HEK293 (cell line): ENCODE data around the gene CELF1.

ENCODE experiments used
- CTCF ChIA-PET: fragments of 350-600 bp; formaldehyde crosslinking; extraction: SDS; loops from one replicate; lab custom pipeline; 2021; ENCODE audit warnings: antibody characterized with exemption; lab: Yijun Ruan, JAX
- POLR2A ChIA-PET: fragments of 300-600 bp; formaldehyde crosslinking; extraction: SDS; loops from one replicate; lab custom pipeline; 2020; ENCODE audit warnings: antibody characterized with exemption, inconsistent platforms; lab: Yijun Ruan, JAX
- H3K27ac ChIP-seq: fragments of 200-500 bp; sonication (Bioruptor generic); 2 replicates; pipeline ENCODE4 v1.5.1; 2014; ENCODE audit warnings: low read depth, low read length, control low read depth, inconsistent platforms; ENCODE audit errors: extremely low read depth
- H3K36me3 ChIP-seq, 2 experiments: fragments of 200-500 bp in 1 of 2; sonication (Bioruptor generic) in 1 of 2; 1 replicate in 1 of 2; 2 replicates in 1 of 2; pipeline ENCODE4 v1.5.1; 2014 to 2017; ENCODE audit warnings: inconsistent platforms in 2 of 2, low read length in 2 of 2; ENCODE audit not compliant: control insufficient read depth in 2 of 2, insufficient read depth in 1 of 2
- H3K4me1 ChIP-seq: fragments of 200-500 bp; sonication (Bioruptor generic); 2 replicates; pipeline ENCODE4 v1.5.1; 2014; ENCODE audit warnings: mild to moderate bottlenecking, low read length, inconsistent platforms; ENCODE audit not compliant: control insufficient read depth, insufficient read depth
- H3K4me3 ChIP-seq: 2 replicates; pipeline ENCODE4 v1.5.1; 2011; ENCODE audit warnings: low read depth, mild to moderate bottlenecking, control low read depth, low read length, moderate library complexity
- H3K9me3 ChIP-seq: fragments of 200-500 bp; sonication (Bioruptor generic); 2 replicates; pipeline ENCODE4 v1.5.1; 2014; ENCODE audit warnings: low read depth, low read length, inconsistent platforms; ENCODE audit not compliant: control insufficient read depth, insufficient read depth
- FEZF1 ChIP-seq: fragments of 450-650 bp; formaldehyde crosslinking; IDR thresholded peaks from 2 replicates; pipeline ENCODE4 v1.5.1; 2016; ENCODE audit warnings: missing biosample characterization, missing genetic modification characterization
- GLIS1 ChIP-seq: fragments of 450-650 bp; formaldehyde crosslinking; IDR thresholded peaks from 2 replicates; pipeline ENCODE4 v1.5.1; 2016; ENCODE audit warnings: missing biosample characterization, missing genetic modification characterization
- GLIS2 ChIP-seq: fragments of 450-650 bp; formaldehyde crosslinking; IDR thresholded peaks from 2 replicates; pipeline ENCODE4 v1.5.1; 2016; ENCODE audit warnings: missing biosample characterization, missing genetic modification characterization
- MZF1 ChIP-seq: fragments of 450-650 bp; formaldehyde crosslinking; IDR thresholded peaks from 2 replicates; pipeline ENCODE4 v1.5.1; 2017; ENCODE audit warnings: missing biosample characterization, missing genetic modification characterization, borderline replicate concordance
- SP7 ChIP-seq: fragments of 450-650 bp; formaldehyde crosslinking; IDR thresholded peaks from 2 replicates; pipeline ENCODE4 v1.5.1; 2016; ENCODE audit warnings: missing biosample characterization, missing genetic modification characterization
- ZBTB48 ChIP-seq: fragments of 450-650 bp; formaldehyde crosslinking; IDR thresholded peaks from 2 replicates; pipeline ENCODE4 v1.5.1; 2016; ENCODE audit warnings: missing biosample characterization, missing genetic modification characterization
- ZBTB8A ChIP-seq: fragments of 450-650 bp; formaldehyde crosslinking; IDR thresholded peaks from 2 replicates; pipeline ENCODE4 v1.5.1; 2016; ENCODE audit warnings: missing biosample characterization, missing genetic modification characterization
- ZEB2 ChIP-seq: fragments of 450-650 bp; formaldehyde crosslinking; IDR thresholded peaks from 2 replicates; pipeline ENCODE4 v1.5.1; 2016; ENCODE audit warnings: missing biosample characterization, missing genetic modification characterization
- ZNF121 ChIP-seq: fragments of 450-650 bp; formaldehyde crosslinking; IDR thresholded peaks from 2 replicates; pipeline ENCODE4 v1.5.1; 2016; ENCODE audit warnings: missing biosample characterization, missing genetic modification characterization
- ZNF169 ChIP-seq: fragments of 450-650 bp; formaldehyde crosslinking; IDR thresholded peaks from 2 replicates; pipeline ENCODE4 v1.5.1; 2016; ENCODE audit warnings: missing biosample characterization, missing genetic modification characterization
- ZNF19 ChIP-seq: fragments of 450-650 bp; formaldehyde crosslinking; IDR thresholded peaks from 2 replicates; pipeline ENCODE4; 2016; ENCODE audit warnings: missing biosample characterization, missing genetic modification characterization, low read depth
- ZNF248 ChIP-seq: fragments of 450-650 bp; formaldehyde crosslinking; IDR thresholded peaks from 2 replicates; pipeline ENCODE4 v1.5.1; 2017; ENCODE audit warnings: missing biosample characterization, missing genetic modification characterization
- ZNF324 ChIP-seq: fragments of 450-650 bp; formaldehyde crosslinking; IDR thresholded peaks from 2 replicates; pipeline ENCODE4 v1.5.1; 2016; ENCODE audit warnings: missing biosample characterization, missing genetic modification characterization
- ZNF510 ChIP-seq: fragments of 450-650 bp; formaldehyde crosslinking; IDR thresholded peaks from 2 replicates; pipeline ENCODE4 v1.5.1; 2018; ENCODE audit warnings: mild to moderate bottlenecking, missing genetic modification characterization, missing biosample characterization; ENCODE audit not compliant: insufficient replicate concordance
- ZNF549 ChIP-seq: fragments of 450-650 bp; IDR thresholded peaks from 2 replicates; pipeline ENCODE4 v1.5.1; 2018; ENCODE audit warnings: missing biosample characterization, missing genetic modification characterization, mild to moderate bottlenecking, inconsistent platforms, moderate library complexity
- ZNF571 ChIP-seq: fragments of 450-650 bp; formaldehyde crosslinking; IDR thresholded peaks from 2 replicates; pipeline ENCODE4 v1.5.0; 2017; ENCODE audit warnings: missing biosample characterization, missing genetic modification characterization
- ZNF600 ChIP-seq: fragments of 450-650 bp; formaldehyde crosslinking; IDR thresholded peaks from 2 replicates; pipeline ENCODE4 v1.5.1; 2016; ENCODE audit warnings: missing biosample characterization, missing genetic modification characterization
- ZNF621 ChIP-seq: fragments of 450-650 bp; formaldehyde crosslinking; IDR thresholded peaks from 2 replicates; pipeline ENCODE4 v1.5.1; 2017; ENCODE audit warnings: missing biosample characterization, missing genetic modification characterization
- ZNF707 ChIP-seq: fragments of 450-650 bp; formaldehyde crosslinking; IDR thresholded peaks from 2 replicates; pipeline ENCODE4 v1.5.1; 2016; ENCODE audit warnings: missing biosample characterization, missing genetic modification characterization
- ZNF843 ChIP-seq: fragments of 450-650 bp; formaldehyde crosslinking; IDR thresholded peaks from 2 replicates; pipeline ENCODE4 v1.5.1; 2016; ENCODE audit warnings: missing biosample characterization, missing genetic modification characterization
- ZXDB ChIP-seq: fragments of 450-650 bp; formaldehyde crosslinking; IDR thresholded peaks from 2 replicates; pipeline ENCODE4 v1.5.1; 2016; ENCODE audit warnings: missing biosample characterization, missing genetic modification characterization
- TF ChIP-seq, protein P1 (sequence below): fragments of 450-650 bp; formaldehyde crosslinking; IDR thresholded peaks from 2 replicates; pipeline ENCODE4 v1.5.1; 2017; ENCODE audit warnings: missing biosample characterization, mild to moderate bottlenecking, missing genetic modification characterization, moderate library complexity
- TF ChIP-seq, protein P2 (sequence below): fragments of 450-650 bp; formaldehyde crosslinking; IDR thresholded peaks from 2 replicates; pipeline ENCODE4 v1.5.1; 2017; ENCODE audit warnings: missing biosample characterization, missing genetic modification characterization
- TF ChIP-seq, protein P3 (sequence below): fragments of 450-650 bp; formaldehyde crosslinking; IDR thresholded peaks from 2 replicates; pipeline ENCODE4 v1.5.1; 2016; ENCODE audit warnings: missing biosample characterization, missing genetic modification characterization
- TF ChIP-seq, protein P4 (sequence below): fragments of 450-650 bp; formaldehyde crosslinking; IDR thresholded peaks from 2 replicates; pipeline ENCODE4 v1.5.1; 2016; ENCODE audit warnings: missing biosample characterization, missing genetic modification characterization
- TF ChIP-seq, protein P5 (sequence below): fragments of 450-650 bp; formaldehyde crosslinking; IDR thresholded peaks from 2 replicates; pipeline ENCODE4 v1.5.1; 2016; ENCODE audit warnings: missing biosample characterization, missing genetic modification characterization
- TF ChIP-seq, protein P6 (sequence below): fragments of 450-650 bp; formaldehyde crosslinking; IDR thresholded peaks from 2 replicates; pipeline ENCODE4 v1.5.1; 2016; ENCODE audit warnings: missing biosample characterization, missing genetic modification characterization

The CELF1 gene

DNA sequence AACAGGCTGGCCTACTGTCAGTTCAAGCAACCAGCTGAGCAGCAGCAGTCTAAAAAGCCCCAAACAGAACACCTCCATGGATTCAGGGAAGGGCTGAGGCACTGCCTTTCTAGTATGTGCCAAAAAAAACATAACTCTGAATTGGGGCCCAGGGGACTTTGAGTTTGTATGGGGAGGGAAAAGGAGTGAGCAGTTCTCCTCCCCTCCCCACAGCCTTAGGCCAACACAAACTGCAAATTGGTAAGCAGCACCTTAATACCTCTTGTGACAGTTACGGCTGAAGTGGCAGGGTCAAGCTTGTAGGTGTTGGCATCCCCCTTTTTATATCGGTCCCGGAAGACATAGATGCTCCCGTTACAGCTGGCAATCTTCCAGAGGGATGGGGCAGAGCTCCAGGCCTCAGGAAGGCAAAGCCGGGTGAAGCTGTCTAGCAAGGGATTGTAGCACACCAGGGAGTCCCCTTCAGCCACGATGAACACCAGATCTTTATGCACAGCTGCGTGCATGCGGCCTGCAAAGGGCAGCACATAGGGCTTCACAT is 19.9 kb upstream of the CELF1 start (continued):
- TF ChIP-seq, protein P1, sequence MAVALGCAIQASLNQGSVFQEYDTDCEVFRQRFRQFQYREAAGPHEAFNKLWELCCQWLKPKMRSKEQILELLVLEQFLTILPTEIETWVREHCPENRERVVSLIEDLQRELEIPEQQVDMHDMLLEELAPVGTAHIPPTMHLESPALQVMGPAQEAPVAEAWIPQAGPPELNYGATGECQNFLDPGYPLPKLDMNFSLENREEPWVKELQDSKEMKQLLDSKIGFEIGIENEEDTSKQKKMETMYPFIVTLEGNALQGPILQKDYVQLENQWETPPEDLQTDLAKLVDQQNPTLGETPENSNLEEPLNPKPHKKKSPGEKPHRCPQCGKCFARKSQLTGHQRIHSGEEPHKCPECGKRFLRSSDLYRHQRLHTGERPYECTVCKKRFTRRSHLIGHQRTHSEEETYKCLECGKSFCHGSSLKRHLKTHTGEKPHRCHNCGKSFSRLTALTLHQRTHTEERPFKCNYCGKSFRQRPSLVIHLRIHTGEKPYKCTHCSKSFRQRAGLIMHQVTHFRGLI (tag by site-specific recombination) = no peak
- TF ChIP-seq, protein P2, sequence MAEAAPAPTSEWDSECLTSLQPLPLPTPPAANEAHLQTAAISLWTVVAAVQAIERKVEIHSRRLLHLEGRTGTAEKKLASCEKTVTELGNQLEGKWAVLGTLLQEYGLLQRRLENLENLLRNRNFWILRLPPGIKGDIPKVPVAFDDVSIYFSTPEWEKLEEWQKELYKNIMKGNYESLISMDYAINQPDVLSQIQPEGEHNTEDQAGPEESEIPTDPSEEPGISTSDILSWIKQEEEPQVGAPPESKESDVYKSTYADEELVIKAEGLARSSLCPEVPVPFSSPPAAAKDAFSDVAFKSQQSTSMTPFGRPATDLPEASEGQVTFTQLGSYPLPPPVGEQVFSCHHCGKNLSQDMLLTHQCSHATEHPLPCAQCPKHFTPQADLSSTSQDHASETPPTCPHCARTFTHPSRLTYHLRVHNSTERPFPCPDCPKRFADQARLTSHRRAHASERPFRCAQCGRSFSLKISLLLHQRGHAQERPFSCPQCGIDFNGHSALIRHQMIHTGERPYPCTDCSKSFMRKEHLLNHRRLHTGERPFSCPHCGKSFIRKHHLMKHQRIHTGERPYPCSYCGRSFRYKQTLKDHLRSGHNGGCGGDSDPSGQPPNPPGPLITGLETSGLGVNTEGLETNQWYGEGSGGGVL (tag by site-specific recombination) = peak; percentile 94
- TF ChIP-seq, protein P3, sequence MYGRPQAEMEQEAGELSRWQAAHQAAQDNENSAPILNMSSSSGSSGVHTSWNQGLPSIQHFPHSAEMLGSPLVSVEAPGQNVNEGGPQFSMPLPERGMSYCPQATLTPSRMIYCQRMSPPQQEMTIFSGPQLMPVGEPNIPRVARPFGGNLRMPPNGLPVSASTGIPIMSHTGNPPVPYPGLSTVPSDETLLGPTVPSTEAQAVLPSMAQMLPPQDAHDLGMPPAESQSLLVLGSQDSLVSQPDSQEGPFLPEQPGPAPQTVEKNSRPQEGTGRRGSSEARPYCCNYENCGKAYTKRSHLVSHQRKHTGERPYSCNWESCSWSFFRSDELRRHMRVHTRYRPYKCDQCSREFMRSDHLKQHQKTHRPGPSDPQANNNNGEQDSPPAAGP (tag by site-specific recombination) = peak; percentile 39; the same call in 1 of the 2 replicates
- peak; percentile 93 for TF ChIP-seq ZBTB48 (tag by site-specific recombination)
- TF ChIP-seq SP7 (tag by site-specific recombination) = peak; percentile 68
- TF ChIP-seq, protein P4, sequence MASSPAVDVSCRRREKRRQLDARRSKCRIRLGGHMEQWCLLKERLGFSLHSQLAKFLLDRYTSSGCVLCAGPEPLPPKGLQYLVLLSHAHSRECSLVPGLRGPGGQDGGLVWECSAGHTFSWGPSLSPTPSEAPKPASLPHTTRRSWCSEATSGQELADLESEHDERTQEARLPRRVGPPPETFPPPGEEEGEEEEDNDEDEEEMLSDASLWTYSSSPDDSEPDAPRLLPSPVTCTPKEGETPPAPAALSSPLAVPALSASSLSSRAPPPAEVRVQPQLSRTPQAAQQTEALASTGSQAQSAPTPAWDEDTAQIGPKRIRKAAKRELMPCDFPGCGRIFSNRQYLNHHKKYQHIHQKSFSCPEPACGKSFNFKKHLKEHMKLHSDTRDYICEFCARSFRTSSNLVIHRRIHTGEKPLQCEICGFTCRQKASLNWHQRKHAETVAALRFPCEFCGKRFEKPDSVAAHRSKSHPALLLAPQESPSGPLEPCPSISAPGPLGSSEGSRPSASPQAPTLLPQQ (tag by site-specific recombination) = peak; percentile 92
- TF ChIP-seq ZNF843 (tag by site-specific recombination) = peak; percentile 32; the same call in 1 of the 2 replicates
- no peak for TF ChIP-seq ZNF169 (tag by site-specific recombination)
- TF ChIP-seq MZF1 = peak; percentile 93
- TF ChIP-seq ZXDB (tag by site-specific recombination) = peak; percentile 62; the same call in 1 of the 2 replicates
- 0 out of 2 replicates have a peak, but pooled peaks have one; percentile 26 for TF ChIP-seq ZNF121
- TF ChIP-seq ZEB2 (tag by site-specific recombination) = peak; percentile 72
- peak; percentile 95 for TF ChIP-seq FEZF1 (tag by site-specific recombination)
- TF ChIP-seq, protein P5, sequence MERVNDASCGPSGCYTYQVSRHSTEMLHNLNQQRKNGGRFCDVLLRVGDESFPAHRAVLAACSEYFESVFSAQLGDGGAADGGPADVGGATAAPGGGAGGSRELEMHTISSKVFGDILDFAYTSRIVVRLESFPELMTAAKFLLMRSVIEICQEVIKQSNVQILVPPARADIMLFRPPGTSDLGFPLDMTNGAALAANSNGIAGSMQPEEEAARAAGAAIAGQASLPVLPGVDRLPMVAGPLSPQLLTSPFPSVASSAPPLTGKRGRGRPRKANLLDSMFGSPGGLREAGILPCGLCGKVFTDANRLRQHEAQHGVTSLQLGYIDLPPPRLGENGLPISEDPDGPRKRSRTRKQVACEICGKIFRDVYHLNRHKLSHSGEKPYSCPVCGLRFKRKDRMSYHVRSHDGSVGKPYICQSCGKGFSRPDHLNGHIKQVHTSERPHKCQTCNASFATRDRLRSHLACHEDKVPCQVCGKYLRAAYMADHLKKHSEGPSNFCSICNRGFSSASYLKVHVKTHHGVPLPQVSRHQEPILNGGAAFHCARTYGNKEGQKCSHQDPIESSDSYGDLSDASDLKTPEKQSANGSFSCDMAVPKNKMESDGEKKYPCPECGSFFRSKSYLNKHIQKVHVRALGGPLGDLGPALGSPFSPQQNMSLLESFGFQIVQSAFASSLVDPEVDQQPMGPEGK = peak; percentile 68; the same call in 1 of the 2 replicates
- no peak for TF ChIP-seq ZNF571 (tag by site-specific recombination)
- peak; percentile 69 for TF ChIP-seq ZBTB8A
- TF ChIP-seq ZNF324 (tag by site-specific recombination) = 0 out of 2 replicates have a peak, but pooled peaks have one; percentile 32
- peak; percentile 72 for TF ChIP-seq ZNF600
- 0 out of 2 replicates have a peak, but pooled peaks have one; percentile 11 for TF ChIP-seq GLIS1

DNA sequence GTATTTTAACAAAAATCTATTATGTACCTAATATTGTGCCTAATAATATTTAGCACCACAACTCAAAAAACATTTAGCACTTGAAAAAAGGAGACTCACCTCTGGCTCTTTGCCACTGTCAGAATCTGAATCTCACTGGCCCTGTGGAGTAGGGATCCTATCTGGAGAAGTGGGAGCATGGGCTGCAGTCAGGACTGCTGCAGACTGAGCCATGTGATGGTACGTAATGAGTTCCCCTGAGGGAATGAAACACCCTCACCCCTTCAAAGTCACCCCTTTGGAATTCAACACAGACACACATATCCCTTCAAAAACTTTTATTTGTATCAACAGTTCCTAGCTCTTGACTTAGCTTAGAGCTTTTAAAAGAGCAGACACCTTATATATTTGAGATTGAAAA is 19.0 kb upstream of the CELF1 start:
- H3K27ac ChIP-seq = no peak overlapping the region; the same call in 1 of the 2 replicates
- ChIA-PET POLR2A (interaction anchor here (0.7 kb wide), 1 partner anchor 10 kb away, joined by 4 read pairs; no protein-coding TSS in a partner anchor), CTCF (interaction anchor here (0.8 kb wide), 1 partner anchor 19 kb away, joined by 3 read pairs; no protein-coding TSS in a partner anchor)
- H3K9me3 ChIP-seq = no peaks in the 10 kb centered on the region
- no peak overlapping the region for H3K4me3 ChIP-seq
- H3K4me1 ChIP-seq = peaks cover 14% of the 10 kb centered on the region
- H3K36me3 ChIP-seq = peaks cover 10 to 79% of the 10 kb centered on the region in 2 experiments
- TF ChIP-seq ZNF19 (tag by site-specific recombination) = no peak
- TF ChIP-seq ZBTB8A = no peak
- TF ChIP-seq ZNF621 (tag by site-specific recombination) = no peak
- TF ChIP-seq, protein P6, sequence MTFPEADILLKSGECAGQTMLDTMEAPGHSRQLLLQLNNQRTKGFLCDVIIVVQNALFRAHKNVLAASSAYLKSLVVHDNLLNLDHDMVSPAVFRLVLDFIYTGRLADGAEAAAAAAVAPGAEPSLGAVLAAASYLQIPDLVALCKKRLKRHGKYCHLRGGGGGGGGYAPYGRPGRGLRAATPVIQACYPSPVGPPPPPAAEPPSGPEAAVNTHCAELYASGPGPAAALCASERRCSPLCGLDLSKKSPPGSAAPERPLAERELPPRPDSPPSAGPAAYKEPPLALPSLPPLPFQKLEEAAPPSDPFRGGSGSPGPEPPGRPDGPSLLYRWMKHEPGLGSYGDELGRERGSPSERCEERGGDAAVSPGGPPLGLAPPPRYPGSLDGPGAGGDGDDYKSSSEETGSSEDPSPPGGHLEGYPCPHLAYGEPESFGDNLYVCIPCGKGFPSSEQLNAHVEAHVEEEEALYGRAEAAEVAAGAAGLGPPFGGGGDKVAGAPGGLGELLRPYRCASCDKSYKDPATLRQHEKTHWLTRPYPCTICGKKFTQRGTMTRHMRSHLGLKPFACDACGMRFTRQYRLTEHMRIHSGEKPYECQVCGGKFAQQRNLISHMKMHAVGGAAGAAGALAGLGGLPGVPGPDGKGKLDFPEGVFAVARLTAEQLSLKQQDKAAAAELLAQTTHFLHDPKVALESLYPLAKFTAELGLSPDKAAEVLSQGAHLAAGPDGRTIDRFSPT (tag by site-specific recombination) = no peak
- no peak for TF ChIP-seq ZNF549 (tag by site-specific recombination)
- no peak for TF ChIP-seq ZNF510 (tag by site-specific recombination)
- TF ChIP-seq ZNF600 = no peak
- no peak for TF ChIP-seq GLIS2 (tag by site-specific recombination)
- TF ChIP-seq ZNF707 = no peak
- TF ChIP-seq ZNF248 (tag by site-specific recombination) = no peak
